Activated T-helper 1 cell treated with anti-CD3 and anti-CD28 coated beads, Interleukin-12 subunit alpha, Interleukin-12 subunit beta, Interleukin-2, Interleukin-4 antibody, amounts not matched to agents 30 ng/mL and 10 ng/mL and 1 ng/mL, durations not matched to agents 14 hours and 24 hours and 36 hours (primary cell): Measurements from ENCODE around the gene NOL8. TPM values are rescaled to one million over a fixed set of nuclear protein-coding genes. Genes with fewer than 3 reads are reported as not detected.

Source experiments
- DNase-seq: peaks from one replicate; pipeline ENCODE4 v3.0.0; 2021; ENCODE audit warnings: low spot score
- H3K27ac Mint-ChIP-seq: one replicate; pipeline ENCODE4 v1.8.0; 2021; ENCODE audit warnings: mild to moderate bottlenecking, mixed read lengths
- H3K27me3 Mint-ChIP-seq: one replicate; pipeline ENCODE4 v1.8.0; 2022; ENCODE audit warnings: mild to moderate bottlenecking, moderate library complexity, mixed read lengths; ENCODE audit not compliant: insufficient read depth
- H3K36me3 Mint-ChIP-seq: one replicate; pipeline ENCODE4 v1.8.0; 2021; ENCODE audit warnings: low read depth, mixed read lengths
- H3K4me1 Mint-ChIP-seq: one replicate; pipeline ENCODE4 v1.8.0; 2021; ENCODE audit warnings: low read depth, mixed read lengths
- H3K4me3 Mint-ChIP-seq: one replicate; pipeline ENCODE4 v1.8.0; 2021; ENCODE audit warnings: mild to moderate bottlenecking, moderate library complexity, mixed read lengths
- H3K9me3 Mint-ChIP-seq: one replicate; pipeline ENCODE4 v1.8.0; 2021; ENCODE audit warnings: mixed read lengths
- intact Hi-C: fragments of 100-400 bp; cut with micrococcal nuclease; formaldehyde crosslinking; loops from one replicate; pipeline ENCODE4 v1.15.1; 2024
- total RNA-seq: library from RNA; stranded (reverse); gene quantifications from 2 replicates; pipeline ENCODE4 v1.2.3, GENCODE V29; 2022

Gene NOL8
- total RNA-seq, 1 donor from 2014 or later, result 95.5 TPM

GRCh38 chr9:92298036-92298435, 27.1 kb downstream of the NOL8 start:
- Mint-ChIP-seq H3K36me3 (peaks cover 38% of the 10 kb centered on the region), H3K4me1 (peaks cover 36% of the 10 kb centered on the region), H3K9me3 (no peaks in the 10 kb centered on the region), H3K27me3 (no peaks in the 10 kb centered on the region), H3K4me3 (no peak overlapping the region), H3K27ac (peak overlapping the region; percentile 21)
- intact Hi-C loops, result no loop called here
- DNase-seq, result no peak

DNA sequence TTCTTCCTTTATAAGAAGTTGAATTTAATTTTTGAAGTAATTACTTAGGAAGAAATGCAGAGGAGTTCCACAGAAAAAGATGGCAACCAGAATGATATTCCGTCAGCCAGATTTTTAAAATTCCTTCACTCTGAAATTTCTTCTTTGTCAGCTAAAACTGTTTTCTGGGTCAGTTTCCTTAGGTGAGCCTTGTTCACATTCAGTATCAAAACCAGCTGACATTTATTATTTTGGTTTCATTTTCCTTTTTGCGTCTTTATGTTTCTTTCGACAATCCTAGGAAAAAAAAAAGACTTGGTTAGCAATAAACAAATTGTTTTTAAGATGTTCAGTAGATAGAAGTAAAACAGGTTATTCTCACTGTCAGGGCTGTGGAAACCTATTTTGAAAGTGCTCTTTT, 27.5 kb downstream of the NOL8 start:
- peak overlapping the region; percentile 51 for H3K4me3 Mint-ChIP-seq
- intact Hi-C loops, result no loop called here
- peaks cover 39% of the 10 kb centered on the region for H3K4me1 Mint-ChIP-seq
- H3K27me3 Mint-ChIP-seq, result no peaks in the 10 kb centered on the region
- peak overlapping the region; percentile 21 for H3K27ac Mint-ChIP-seq
- no peak for DNase-seq
- H3K9me3 Mint-ChIP-seq, result no peaks in the 10 kb centered on the region
- peaks cover 38% of the 10 kb centered on the region for H3K36me3 Mint-ChIP-seq

GRCh38 chr9:92295827-92296258, 29.3 kb downstream of the NOL8 start:
- Mint-ChIP-seq H3K36me3 (peaks cover 36% of the 10 kb centered on the region), H3K27ac (no peak overlapping the region), H3K4me3 (peak overlapping the region; percentile 98), H3K4me1 (peaks cover 56% of the 10 kb centered on the region), H3K9me3 (no peaks in the 10 kb centered on the region), H3K27me3 (no peaks in the 10 kb centered on the region)
- DNase-seq, result no peak
- intact Hi-C loops, result no loop called here

GRCh38 chr9:92295240-92295790, 29.8 kb downstream of the NOL8 start:
- intact Hi-C loops, result no loop called here
- H3K4me3 Mint-ChIP-seq, result peak overlapping the region; percentile 98
- H3K27ac Mint-ChIP-seq, result peak overlapping the region; percentile 37
- no peaks in the 10 kb centered on the region for H3K27me3 Mint-ChIP-seq
- H3K9me3 Mint-ChIP-seq, result no peaks in the 10 kb centered on the region
- peaks cover 39% of the 10 kb centered on the region for H3K36me3 Mint-ChIP-seq
- no peak for DNase-seq
- H3K4me1 Mint-ChIP-seq, result peaks cover 61% of the 10 kb centered on the region

DNA sequence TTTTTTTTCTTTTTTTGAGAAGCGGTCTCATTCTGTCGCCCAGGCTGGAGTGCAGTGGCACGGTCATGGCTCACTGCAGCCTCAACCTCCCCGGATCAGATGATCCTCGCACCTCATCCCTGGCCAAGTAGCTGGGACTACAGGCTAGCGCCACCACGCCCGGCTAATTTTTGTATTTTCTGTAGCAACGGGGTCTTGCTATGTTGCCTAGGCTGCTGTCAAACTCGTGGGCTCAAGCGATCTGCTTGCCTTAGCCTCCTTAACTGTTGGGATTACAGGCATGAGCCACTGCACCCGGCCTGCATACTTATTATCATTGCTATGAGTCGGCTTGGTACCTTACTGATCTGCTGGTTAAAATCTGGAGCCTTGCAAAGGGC, 30.9 kb downstream of the NOL8 start:
- intact Hi-C loops, result loop anchor here (5.0 kb wide), 3 partner anchors 37 to 1158 kb away; partner anchors contain the start of genes FAM120A and FAM120AOS
- Mint-ChIP-seq H3K27ac (peak overlapping the region; percentile 98), H3K27me3 (no peaks in the 10 kb centered on the region), H3K36me3 (peaks cover 45% of the 10 kb centered on the region), H3K9me3 (no peaks in the 10 kb centered on the region), H3K4me3 (peak overlapping the region; percentile 98), H3K4me1 (peaks cover 69% of the 10 kb centered on the region)
- DNase-seq, result no peak

GRCh38 chr9:92293452-92294296, 31.5 kb downstream of the NOL8 start, which contains the start of gene IARS1:
Gene IARS1, minus strand, starts transcription at chr9:92293697. Its CDS starts 4,278 bp downstream, at chr9:92289419.
- H3K27me3 Mint-ChIP-seq, result no peaks in the 10 kb centered on the region
- H3K27ac Mint-ChIP-seq, result peak within 1 kb of the TSS; percentile 98
- H3K36me3 Mint-ChIP-seq, result peaks cover 40% of the 10 kb centered on the region

GRCh38 chr9:92293075-92293354, 32.1 kb downstream of the NOL8 start:
- Mint-ChIP-seq H3K27me3 (no peaks in the 10 kb centered on the region), H3K36me3 (peaks cover 41% of the 10 kb centered on the region), H3K27ac (peak overlapping the region; percentile 98), H3K4me1 (peaks cover 63% of the 10 kb centered on the region), H3K4me3 (peak overlapping the region; percentile 98), H3K9me3 (no peaks in the 10 kb centered on the region)
- no peak for DNase-seq
- intact Hi-C loops, result loop anchor here (1.0 to 5.0 kb wide), 10 partner anchors 17 to 1159 kb away; partner anchors contain the start of genes CENPP, FAM120A, FAM120AOS and IPPK

More at GRCh38 chr9:92293452-92294296, 31.5 kb downstream of the NOL8 start, which contains the start of gene IARS1:
- peak within 1 kb of the TSS; percentile 98 for H3K4me3 Mint-ChIP-seq
- peaks cover 64% of the 10 kb centered on the region for H3K4me1 Mint-ChIP-seq
- peak; percentile 100 for DNase-seq
- intact Hi-C loops, result loop anchor here (1.0 to 5.0 kb wide), 10 partner anchors 17 to 1159 kb away; partner anchors contain the start of genes CENPP, FAM120A, FAM120AOS and IPPK
- H3K9me3 Mint-ChIP-seq, result no peaks in the 10 kb centered on the region

DNA sequence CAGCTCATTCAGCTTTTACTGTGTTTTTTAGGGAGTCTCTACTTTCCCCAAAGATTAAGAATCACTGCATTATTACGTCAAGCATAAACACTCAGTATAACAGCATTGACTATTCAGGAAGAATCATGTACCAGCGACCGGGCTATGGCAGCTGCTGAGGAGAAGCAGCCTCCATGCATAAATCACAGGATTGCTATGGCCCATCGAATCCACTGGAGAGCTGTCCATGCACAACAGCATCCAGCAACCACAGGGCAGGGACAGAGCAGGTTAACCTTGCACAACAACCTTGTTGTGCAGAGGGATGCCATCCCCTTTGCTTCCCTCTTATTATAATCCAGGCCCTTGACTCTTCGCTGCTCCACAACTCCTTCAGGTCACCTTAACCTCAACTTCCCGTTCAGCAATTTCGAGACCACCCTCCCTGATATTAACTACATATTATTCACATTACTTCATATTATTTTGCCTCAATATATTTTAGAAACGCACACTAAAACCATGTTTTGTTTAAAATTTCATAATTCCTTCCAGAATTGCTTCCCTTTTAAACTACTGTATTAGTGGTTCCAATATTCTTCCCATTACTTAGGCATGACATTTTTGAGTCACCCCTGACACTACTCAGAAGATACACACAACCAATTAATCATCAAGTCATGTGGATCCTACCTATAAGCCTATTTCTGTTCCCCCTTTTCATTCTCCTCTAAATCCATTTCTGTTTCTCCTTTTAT, 32.6 kb downstream of the NOL8 start:
- H3K4me1 Mint-ChIP-seq, result peaks cover 58% of the 10 kb centered on the region
- peak overlapping the region; percentile 98 for H3K27ac Mint-ChIP-seq
- peak overlapping the region; percentile 98 for H3K4me3 Mint-ChIP-seq
- H3K36me3 Mint-ChIP-seq, result peaks cover 37% of the 10 kb centered on the region
- no peak for DNase-seq
- no peaks in the 10 kb centered on the region for H3K27me3 Mint-ChIP-seq
- no peaks in the 10 kb centered on the region for H3K9me3 Mint-ChIP-seq
- intact Hi-C loops, result loop anchor here (1.0 to 5.0 kb wide), 10 partner anchors 16 to 1160 kb away; partner anchors contain the start of genes CENPP, FAM120A, FAM120AOS and IPPK

GRCh38 chr9:92291577-92291976, 33.6 kb downstream of the NOL8 start:
- H3K9me3 Mint-ChIP-seq, result no peaks in the 10 kb centered on the region
- H3K27me3 Mint-ChIP-seq, result no peaks in the 10 kb centered on the region
- intact Hi-C loops, result loop anchor here (5.0 kb wide), 3 partner anchors 34 to 1161 kb away; partner anchors contain the start of genes FAM120A and FAM120AOS
- H3K4me1 Mint-ChIP-seq, result peaks cover 55% of the 10 kb centered on the region
- H3K4me3 Mint-ChIP-seq, result peak overlapping the region; percentile 98
- H3K27ac Mint-ChIP-seq, result no peak overlapping the region
- H3K36me3 Mint-ChIP-seq, result peaks cover 38% of the 10 kb centered on the region
- no peak for DNase-seq

DNA sequence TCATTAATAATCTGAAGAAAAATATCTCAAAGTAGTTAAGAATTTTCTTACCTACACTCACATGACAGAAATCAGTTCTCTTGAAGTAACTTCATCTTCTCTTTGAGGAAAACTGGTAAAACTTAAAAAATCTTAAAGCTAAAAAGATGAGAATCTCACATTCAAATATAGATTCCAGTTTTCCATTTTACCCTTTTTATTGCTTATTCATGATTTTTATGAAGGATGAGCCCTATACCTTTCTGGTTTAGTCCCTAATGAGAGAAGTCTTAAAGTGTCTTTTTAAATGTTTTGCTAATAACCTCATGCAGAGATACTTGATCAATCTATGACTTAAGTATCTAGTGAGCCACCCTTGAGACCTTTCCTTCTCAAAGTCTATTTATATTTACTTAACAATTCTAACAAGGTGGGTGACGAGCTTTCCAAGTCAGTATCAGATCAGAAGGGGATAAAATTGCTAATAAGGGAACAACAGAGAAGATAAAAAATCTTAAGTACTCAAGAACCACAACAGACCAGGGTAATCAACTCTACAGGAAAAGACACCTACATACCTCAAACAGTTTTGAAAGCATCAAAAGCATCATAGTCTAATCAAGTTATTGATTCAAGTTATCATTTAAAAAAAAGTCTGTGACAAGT, 34.2 kb downstream of the NOL8 start:
- intact Hi-C loops, result loop anchor here (5.0 kb wide), 3 partner anchors 34 to 1161 kb away; partner anchors contain the start of genes FAM120A and FAM120AOS
- Mint-ChIP-seq H3K36me3 (peaks cover 39% of the 10 kb centered on the region), H3K4me1 (peaks cover 55% of the 10 kb centered on the region)

GRCh38 chr9:92289708-92290390, 35.3 kb downstream of the NOL8 start:
- Mint-ChIP-seq H3K27me3 (no peaks in the 10 kb centered on the region), H3K36me3 (peaks cover 50% of the 10 kb centered on the region), H3K27ac (no peak overlapping the region), H3K4me3 (no peak overlapping the region), H3K9me3 (no peaks in the 10 kb centered on the region), H3K4me1 (peaks cover 54% of the 10 kb centered on the region)
- DNase-seq, result no peak
- intact Hi-C loops, result loop anchor here (5.0 kb wide), 3 partner anchors 33 to 1162 kb away; partner anchors contain the start of genes FAM120A and FAM120AOS

More for the DNA sequence above, 34.2 kb downstream of the NOL8 start:
- no peaks in the 10 kb centered on the region for H3K27me3 Mint-ChIP-seq
- DNase-seq, result no peak
- no peaks in the 10 kb centered on the region for H3K9me3 Mint-ChIP-seq
- peak overlapping the region; percentile 98 for H3K4me3 Mint-ChIP-seq
- peak overlapping the region; percentile 6 for H3K27ac Mint-ChIP-seq
